Measurements from ENCODE around the gene USP40.

Gene USP40

GRCh38 chr2:233563663-233564430 is 2.7 kb downstream of the USP40 start:
- TF ChIP-seq CTCF (IDR thresholded peaks at IDR 0.05; ENCODE audit: extremely low read depth, insufficient read depth, missing control alignments): no peak
- DNase-seq (ENCODE audit: low spot score): no peak
- in situ Hi-C loops (cut with MboI; ENCODE audit: low pct_unique_long_range_greater_than_20kb, low sequenced_read_pairs, unreplicated experiment): no loop called here

GRCh38 chr2:233556881-233557736 is 9.5 kb downstream of the USP40 start:
- TF ChIP-seq CTCF (IDR thresholded peaks at IDR 0.05; ENCODE audit: extremely low read depth, insufficient read depth, missing control alignments): no peak
- DNase-seq (ENCODE audit: low spot score): no peak
- in situ Hi-C loops (cut with MboI; ENCODE audit: low pct_unique_long_range_greater_than_20kb, low sequenced_read_pairs, unreplicated experiment): no loop called here

GRCh38 chr2:233553366-233553765 is 13.2 kb downstream of the USP40 start:
- in situ Hi-C loops (cut with MboI; ENCODE audit: low pct_unique_long_range_greater_than_20kb, low sequenced_read_pairs, unreplicated experiment): no loop called here

GRCh38 chr2:233551491-233551890 is 15.1 kb downstream of the USP40 start:
- no peak for TF ChIP-seq CTCF (IDR thresholded peaks at IDR 0.05; ENCODE audit: extremely low read depth, insufficient read depth, missing control alignments)
- DNase-seq (ENCODE audit: low spot score): no peak
- in situ Hi-C loops (cut with MboI; ENCODE audit: low pct_unique_long_range_greater_than_20kb, low sequenced_read_pairs, unreplicated experiment): no loop called here

More at GRCh38 chr2:233553366-233553765, 13.2 kb downstream of the USP40 start:
- TF ChIP-seq CTCF (IDR thresholded peaks at IDR 0.05; ENCODE audit: extremely low read depth, insufficient read depth, missing control alignments): no peak
- DNase-seq (ENCODE audit: low spot score): no peak

GRCh38 chr2:233546774-233547173 is 19.8 kb downstream of the USP40 start:
- no peak for TF ChIP-seq CTCF (IDR thresholded peaks at IDR 0.05; ENCODE audit: extremely low read depth, insufficient read depth, missing control alignments)
- DNase-seq (ENCODE audit: low spot score): no peak
- in situ Hi-C loops (cut with MboI; ENCODE audit: low pct_unique_long_range_greater_than_20kb, low sequenced_read_pairs, unreplicated experiment): no loop called here

GRCh38 chr2:233546101-233546500 is 20.5 kb downstream of the USP40 start:
- no peak for TF ChIP-seq CTCF (IDR thresholded peaks at IDR 0.05; ENCODE audit: extremely low read depth, insufficient read depth, missing control alignments)
- no peak for DNase-seq (ENCODE audit: low spot score)
- in situ Hi-C loops (cut with MboI; ENCODE audit: low pct_unique_long_range_greater_than_20kb, low sequenced_read_pairs, unreplicated experiment): no loop called here

All from GM13977 (cell line).